Progenitor cell of endocrine pancreas (in vitro differentiated cells): ENCODE measurements around the gene SPINK9. TPM values are rescaled to one million over a fixed set of nuclear protein-coding genes. Genes with fewer than 3 reads are reported as not detected.
A peak's percentile ranks its signal among the peaks of the same experiment; 100 is the strongest.
"Not testable (repeated sequence)": the region's sequence is repeated elsewhere in the genome, so short reads cannot be mapped to it uniquely, and the experiment has no call there.

ENCODE experiments used
- DNase-seq: peaks from one replicate; pipeline ENCODE4 v3.0.0; 2021; ENCODE audit warnings: low spot score; ENCODE audit not compliant: unreplicated experiment
- H3K27ac Mint-ChIP-seq: 2 replicates; pipeline ENCODE4 v1.8.0; 2021; ENCODE audit warnings: mild to moderate bottlenecking, moderate library complexity, mixed read lengths
- H3K27me3 Mint-ChIP-seq: 2 replicates; pipeline ENCODE4 v1.8.0; 2021; ENCODE audit warnings: mixed read lengths
- H3K36me3 Mint-ChIP-seq: 2 replicates; pipeline ENCODE4 v1.8.0; 2022; ENCODE audit warnings: mixed read lengths; ENCODE audit not compliant: insufficient read depth
- H3K4me1 Mint-ChIP-seq: 2 replicates; pipeline ENCODE4 v1.8.0; 2021; ENCODE audit warnings: low read depth, mixed read lengths
- H3K4me3 Mint-ChIP-seq: 2 replicates; pipeline ENCODE4 v1.8.0; 2021; ENCODE audit warnings: low read depth, mild to moderate bottlenecking, moderate library complexity, mixed read lengths
- H3K9me3 Mint-ChIP-seq: 2 replicates; pipeline ENCODE4 v1.8.0; 2021; ENCODE audit warnings: low read depth, mixed read lengths
- total RNA-seq: library from RNA; stranded (reverse); gene quantifications from 2 replicates; pipeline ENCODE4 v1.2.1, GENCODE V29; 2021
- TF ChIP-seq, protein P1 (sequence below): fragments of 200-600 bp; sonication (generic); IDR thresholded peaks from one replicate; pipeline ENCODE4 v1.5.0; 2021; ENCODE audit warnings: antibody characterized with exemption, mild to moderate bottlenecking; ENCODE audit not compliant: unreplicated experiment

Gene SPINK9
- total RNA-seq, 1 donor from 2014 or later, result not detected

DNA sequence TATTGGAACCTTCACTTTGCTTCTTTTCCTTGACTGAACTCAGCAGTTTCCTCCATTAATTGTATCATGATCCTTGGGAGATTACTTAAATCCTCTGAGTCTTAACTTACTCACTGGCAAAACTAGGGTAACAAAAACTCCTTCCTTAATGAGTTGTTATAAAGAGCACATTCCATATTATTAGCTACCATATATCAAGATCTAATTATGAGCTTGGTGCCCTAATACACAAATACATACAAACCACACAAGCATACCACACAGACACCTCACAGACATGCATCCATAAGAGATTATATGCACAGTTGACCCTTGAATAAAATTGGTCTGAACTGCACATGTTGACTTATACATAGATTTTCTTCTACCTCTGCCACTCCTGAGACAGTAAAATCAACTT lies 25.6 kb upstream of the SPINK9 start:
- no peak overlapping the region for H3K27ac Mint-ChIP-seq
- peaks cover 9% of the 10 kb centered on the region for H3K36me3 Mint-ChIP-seq
- no peak for DNase-seq
- peaks cover 15% of the 10 kb centered on the region for H3K9me3 Mint-ChIP-seq
- peaks cover 2% of the 10 kb centered on the region for H3K4me1 Mint-ChIP-seq
- TF ChIP-seq, protein P1, sequence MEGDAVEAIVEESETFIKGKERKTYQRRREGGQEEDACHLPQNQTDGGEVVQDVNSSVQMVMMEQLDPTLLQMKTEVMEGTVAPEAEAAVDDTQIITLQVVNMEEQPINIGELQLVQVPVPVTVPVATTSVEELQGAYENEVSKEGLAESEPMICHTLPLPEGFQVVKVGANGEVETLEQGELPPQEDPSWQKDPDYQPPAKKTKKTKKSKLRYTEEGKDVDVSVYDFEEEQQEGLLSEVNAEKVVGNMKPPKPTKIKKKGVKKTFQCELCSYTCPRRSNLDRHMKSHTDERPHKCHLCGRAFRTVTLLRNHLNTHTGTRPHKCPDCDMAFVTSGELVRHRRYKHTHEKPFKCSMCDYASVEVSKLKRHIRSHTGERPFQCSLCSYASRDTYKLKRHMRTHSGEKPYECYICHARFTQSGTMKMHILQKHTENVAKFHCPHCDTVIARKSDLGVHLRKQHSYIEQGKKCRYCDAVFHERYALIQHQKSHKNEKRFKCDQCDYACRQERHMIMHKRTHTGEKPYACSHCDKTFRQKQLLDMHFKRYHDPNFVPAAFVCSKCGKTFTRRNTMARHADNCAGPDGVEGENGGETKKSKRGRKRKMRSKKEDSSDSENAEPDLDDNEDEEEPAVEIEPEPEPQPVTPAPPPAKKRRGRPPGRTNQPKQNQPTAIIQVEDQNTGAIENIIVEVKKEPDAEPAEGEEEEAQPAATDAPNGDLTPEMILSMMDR, result no peak
- no peaks in the 10 kb centered on the region for H3K27me3 Mint-ChIP-seq
- no peak overlapping the region for H3K4me3 Mint-ChIP-seq

- peaks cover 15% of the 10 kb centered on the region for H3K9me3 Mint-ChIP-seq
- TF ChIP-seq, protein P1, result no peak
- DNase-seq, result no peak
- no peak overlapping the region for H3K27ac Mint-ChIP-seq
- peaks cover 9% of the 10 kb centered on the region for H3K36me3 Mint-ChIP-seq
- no peaks in the 10 kb centered on the region for H3K27me3 Mint-ChIP-seq
- H3K4me1 Mint-ChIP-seq, result no peaks in the 10 kb centered on the region
- no peak overlapping the region for H3K4me3 Mint-ChIP-seq
Measured at GRCh38 chr5:148311484-148311883, 23.9 kb upstream of the SPINK9 start.

- Mint-ChIP-seq H3K4me1 (no peaks in the 10 kb centered on the region), H3K9me3 (peaks cover 15% of the 10 kb centered on the region), H3K27ac (no peak within 1 kb of the TSS), H3K36me3 (peaks cover 9% of the 10 kb centered on the region), H3K4me3 (no peak within 1 kb of the TSS), H3K27me3 (no peaks in the 10 kb centered on the region)
- DNase-seq, result no peak
- TF ChIP-seq, protein P1, result no peak
Measured at GRCh38 chr5:148312153-148312552, 23.2 kb upstream of the SPINK9 start, which contains the start of gene SPINK7. Gene SPINK7, plus strand, starts transcription at chr5:148312423. Its CDS starts 61 bp downstream, at chr5:148312484.

- TF ChIP-seq, protein P1, result no peak
- no peak for DNase-seq
- Mint-ChIP-seq H3K4me1 (no peaks in the 10 kb centered on the region), H3K27ac (no peak overlapping the region), H3K27me3 (no peaks in the 10 kb centered on the region), H3K4me3 (no peak overlapping the region), H3K36me3 (peaks cover 4% of the 10 kb centered on the region), H3K9me3 (peaks cover 8% of the 10 kb centered on the region)
Measured at GRCh38 chr5:148314187-148314586, 21.2 kb upstream of the SPINK9 start.

DNA sequence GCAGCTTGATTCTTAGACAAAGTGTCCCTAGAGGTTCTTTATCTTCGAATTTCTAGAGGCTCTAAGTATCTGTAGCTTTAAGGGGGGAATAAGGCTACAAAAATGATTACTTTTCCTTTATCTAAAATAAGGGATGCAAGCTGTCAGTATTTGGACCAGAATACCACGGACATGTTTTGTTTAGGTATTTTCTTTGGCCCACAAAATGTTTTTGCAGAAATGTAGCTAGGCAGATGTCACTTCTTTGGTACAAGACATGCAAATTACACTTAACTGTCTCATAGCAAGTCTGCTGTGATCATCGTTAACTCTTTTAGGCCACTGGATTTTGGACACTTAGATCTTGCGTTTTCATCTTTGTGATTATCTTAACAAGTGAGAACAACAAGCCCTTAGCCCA lies 20.6 kb upstream of the SPINK9 start:
- no peak for DNase-seq
- no peaks in the 10 kb centered on the region for H3K4me1 Mint-ChIP-seq
- H3K27me3 Mint-ChIP-seq, result no peaks in the 10 kb centered on the region
- TF ChIP-seq, protein P1, result no peak
- H3K9me3 Mint-ChIP-seq, result peaks cover 2% of the 10 kb centered on the region
- H3K27ac Mint-ChIP-seq, result no peak overlapping the region
- no peaks in the 10 kb centered on the region for H3K36me3 Mint-ChIP-seq
- no peak overlapping the region for H3K4me3 Mint-ChIP-seq

DNA sequence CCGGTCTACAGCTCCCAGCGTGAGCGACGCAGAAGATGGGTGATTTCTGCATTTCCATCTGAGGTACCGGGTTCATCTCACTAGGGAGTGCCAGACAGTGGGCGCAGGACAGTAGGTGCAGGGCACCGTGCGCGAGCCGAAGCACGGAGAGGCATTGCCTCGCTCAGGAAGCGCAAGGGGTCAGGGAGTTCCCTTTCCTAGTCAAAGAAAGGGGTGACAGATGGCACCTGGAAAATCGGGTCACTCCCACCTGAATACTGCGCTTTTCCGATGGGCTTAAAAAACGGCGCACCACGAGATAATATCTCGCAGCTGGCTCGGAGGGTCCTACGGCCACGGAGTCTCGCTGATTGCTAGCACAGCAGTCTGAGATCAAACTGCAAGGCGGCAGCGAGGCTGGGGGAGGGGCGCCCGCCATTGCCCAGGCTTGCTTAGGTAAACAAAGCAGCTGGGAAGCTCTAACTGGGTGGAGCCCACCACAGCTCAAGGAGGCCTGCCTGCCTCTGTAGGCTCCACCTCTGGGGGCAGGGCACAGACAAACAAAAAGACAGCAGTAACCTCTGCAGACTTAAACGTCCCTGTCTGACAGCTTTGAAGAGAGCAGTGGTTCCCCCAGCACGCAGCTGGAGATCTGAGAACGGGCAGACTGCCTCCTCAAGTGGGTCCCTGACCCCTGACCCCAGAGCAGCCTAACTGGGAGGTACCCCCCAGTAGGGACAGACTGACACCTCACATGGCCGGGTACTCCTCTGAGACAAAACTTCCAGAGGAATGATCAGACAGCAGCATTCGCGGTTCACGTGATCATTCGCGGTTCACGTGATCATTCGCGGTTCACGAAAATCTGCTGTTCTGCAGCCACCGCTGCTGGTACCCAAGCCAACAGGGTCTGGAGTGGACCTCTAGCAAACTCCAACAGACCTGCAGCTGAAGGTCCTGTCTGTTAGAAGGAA lies 15.1 kb upstream of the SPINK9 start:
- H3K27me3 Mint-ChIP-seq, H3K4me1 Mint-ChIP-seq, H3K9me3 Mint-ChIP-seq, H3K36me3 Mint-ChIP-seq: not testable (repeated sequence)
- H3K27ac Mint-ChIP-seq, result peak overlapping the region; percentile 98
- DNase-seq, result peak; percentile 8
- peak overlapping the region; percentile 96 for H3K4me3 Mint-ChIP-seq
